GM21515 (cell line): ENCODE results near the gene ZNF747.

Experiments used
- ATAC-seq: cut with Tn5 transposase; IDR thresholded peaks from one replicate; pipeline ENCODE4 v1.9.1; 2021; ENCODE audit not compliant: unreplicated experiment

The ZNF747 gene

GRCh38 chr16:30534368-30535105 lies at the start of gene ZNF747:
Gene ZNF747 (minus strand): TSS chr16:30534858. CDS start chr16:30534679, 179 bp downstream.
- ATAC-seq: peak; percentile 55

- ATAC-seq: no peak
Observed at GRCh38 chr16:30582611-30583340, 48.1 kb upstream of the ZNF747 start.

DNA sequence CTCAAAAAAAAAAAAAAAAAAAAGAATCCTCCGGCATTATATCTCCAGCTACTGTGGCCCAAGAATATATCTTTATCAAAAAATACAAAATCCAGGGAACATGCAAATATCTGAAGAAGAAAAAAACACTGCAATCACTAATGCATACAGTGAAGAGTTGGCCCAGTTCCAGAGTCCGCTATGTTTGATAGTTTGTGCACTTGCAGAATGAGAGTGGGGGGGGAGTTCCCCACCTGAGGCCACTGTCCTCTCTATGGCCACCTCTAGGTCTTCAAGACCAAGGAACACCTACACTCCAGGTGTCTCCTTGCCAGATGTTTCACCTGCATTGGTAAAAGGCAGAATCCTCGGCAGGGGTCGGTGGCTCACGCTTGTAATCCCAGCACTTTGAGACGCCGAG lies 46.8 kb upstream of the ZNF747 start:
- ATAC-seq: no peak

- no peak for ATAC-seq
Observed at GRCh38 chr16:30574678-30575077, 40.0 kb upstream of the ZNF747 start.

DNA sequence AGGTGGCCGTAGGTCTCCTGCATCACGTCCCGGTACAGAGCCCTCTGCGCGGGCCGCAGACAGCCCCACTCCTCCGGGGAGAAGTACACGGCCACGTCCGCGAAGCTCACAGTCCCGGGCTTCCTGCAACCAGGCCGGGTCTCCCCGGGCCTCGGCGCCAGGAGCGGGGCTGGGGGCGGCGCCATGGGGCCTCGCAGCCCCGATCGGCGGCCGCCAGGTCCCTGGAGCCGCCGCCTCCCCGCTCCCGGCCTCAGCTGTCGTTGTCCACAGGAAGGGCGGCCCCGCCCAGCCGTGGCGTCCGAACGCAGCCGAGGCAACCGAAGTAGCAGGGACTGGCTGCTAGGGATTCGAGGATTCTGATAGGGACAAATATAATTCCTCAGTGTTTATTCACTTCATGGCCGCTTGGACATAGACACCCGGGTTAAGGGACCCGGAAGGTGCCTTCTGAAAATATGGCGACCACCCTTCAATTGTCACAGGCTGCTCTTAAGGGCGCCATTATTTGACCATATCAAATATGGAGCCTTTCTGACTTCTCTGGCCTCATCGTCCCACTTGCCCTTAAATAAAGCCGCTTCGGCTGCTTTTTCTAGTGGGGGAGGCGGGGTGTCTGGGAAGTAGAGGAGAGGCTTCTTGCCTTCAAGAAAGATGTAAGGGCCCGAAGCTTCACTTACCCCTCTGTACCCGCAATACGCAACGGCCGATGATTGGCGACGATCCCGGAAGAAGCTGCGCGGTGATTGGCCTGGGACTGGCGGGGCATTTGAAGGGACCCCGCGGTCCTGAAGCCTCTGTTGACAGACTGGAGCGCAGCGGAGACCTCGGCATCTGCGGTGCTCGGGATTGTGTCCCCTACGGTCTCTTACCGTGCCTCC lies 37.0 kb upstream of the ZNF747 start, which contains the start of gene ZNF688:
Gene ZNF688, minus strand, starts transcription at position 270 of the 878 bp plus-strand sequence. Its CDS starts 85 bp downstream, at position 185.
- peak; percentile 62 for ATAC-seq

- ATAC-seq: no peak
Observed at GRCh38 chr16:30570636-30571444, 36.2 kb upstream of the ZNF747 start.

- ATAC-seq: no peak
Observed at GRCh38 chr16:30569746-30570635, 35.3 kb upstream of the ZNF747 start.

DNA sequence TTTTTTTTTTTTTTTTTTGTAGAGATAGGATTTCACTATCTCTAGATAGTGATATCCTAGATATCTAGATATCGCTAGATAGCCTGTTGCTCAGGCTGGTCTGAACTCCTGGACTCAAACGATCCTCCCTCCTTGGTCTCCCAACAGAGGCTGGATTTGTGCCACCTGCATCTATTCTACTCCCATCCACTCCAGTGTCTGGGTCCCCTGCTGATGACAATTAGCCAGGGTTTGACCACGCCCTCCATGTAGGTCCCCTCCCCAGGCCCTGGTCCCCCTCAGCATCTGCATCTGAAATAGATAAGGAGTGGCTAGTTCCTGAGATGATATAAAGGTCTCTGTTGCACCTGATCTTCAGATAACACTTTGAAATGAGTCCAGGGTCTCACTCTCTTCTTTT lies 34.6 kb upstream of the ZNF747 start:
- no peak for ATAC-seq

DNA sequence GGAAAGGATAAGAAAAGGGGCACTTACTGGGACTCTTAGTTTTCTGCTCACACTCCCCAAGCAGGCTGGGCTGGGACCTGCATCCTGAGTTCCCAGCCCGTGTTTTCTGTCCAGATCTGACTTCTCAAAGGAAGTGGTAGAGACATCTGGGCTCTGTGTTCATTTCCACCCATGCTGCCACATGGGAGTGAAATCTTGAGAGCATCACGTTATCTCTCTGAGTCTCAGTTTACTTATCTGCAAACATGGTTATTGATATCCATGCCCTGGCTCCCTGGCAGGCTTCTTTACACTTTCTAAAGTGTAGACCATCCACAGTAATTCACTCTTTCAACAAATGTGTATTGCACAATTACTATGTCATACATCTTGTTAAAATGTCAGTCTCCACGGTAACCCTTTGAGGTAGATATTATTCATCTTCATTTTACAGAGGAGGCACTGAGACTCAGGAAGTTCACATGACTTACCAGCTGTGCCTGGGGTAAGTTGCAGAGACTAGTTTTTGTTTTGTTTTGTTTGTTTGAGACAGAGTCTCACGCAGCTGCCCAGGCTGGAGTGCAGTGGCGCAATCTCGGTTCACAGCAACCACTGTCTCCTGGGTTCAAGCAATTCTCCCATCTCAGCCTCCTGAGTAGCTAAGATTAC lies 33.5 kb upstream of the ZNF747 start:
- ATAC-seq: no peak

DNA sequence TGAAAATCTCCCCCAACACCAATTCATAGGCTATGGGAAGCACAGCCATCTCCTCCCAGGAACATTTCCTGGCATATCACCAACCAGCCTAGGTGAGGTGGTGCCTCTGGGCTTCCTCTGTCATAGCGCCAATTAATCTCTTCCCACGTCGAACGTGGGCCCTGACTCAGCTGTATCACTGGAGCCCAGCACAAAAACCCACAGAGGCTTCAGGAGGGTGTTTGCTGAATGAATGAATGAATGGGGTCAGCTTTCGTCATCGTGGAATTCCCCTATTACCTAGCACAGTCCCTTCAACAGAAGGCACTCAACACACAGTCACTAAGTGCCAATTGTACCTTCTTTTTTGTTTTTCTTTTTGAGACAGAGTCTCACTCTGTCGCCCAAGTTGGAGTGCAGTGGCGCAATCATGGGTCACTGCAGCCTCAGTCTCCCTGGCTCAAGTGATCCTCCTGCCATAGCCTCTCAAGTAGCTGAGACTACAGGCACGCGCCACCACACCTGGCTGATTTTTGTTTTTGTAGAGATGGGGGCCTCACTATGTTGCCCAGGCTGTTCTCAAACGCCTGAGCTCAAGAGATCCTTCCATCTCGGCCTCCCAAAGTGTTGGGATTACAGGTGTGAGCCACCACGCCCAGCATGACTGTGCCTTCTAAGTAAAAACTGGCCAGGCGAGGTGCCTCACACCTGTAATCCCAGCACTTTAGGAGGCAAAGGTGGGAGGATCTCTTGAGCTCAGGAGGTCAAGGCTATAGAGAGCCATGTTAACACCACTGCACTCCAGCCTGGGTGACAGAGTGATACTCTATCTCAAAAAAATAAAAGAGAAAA lies 32.7 kb upstream of the ZNF747 start:
- no peak for ATAC-seq

DNA sequence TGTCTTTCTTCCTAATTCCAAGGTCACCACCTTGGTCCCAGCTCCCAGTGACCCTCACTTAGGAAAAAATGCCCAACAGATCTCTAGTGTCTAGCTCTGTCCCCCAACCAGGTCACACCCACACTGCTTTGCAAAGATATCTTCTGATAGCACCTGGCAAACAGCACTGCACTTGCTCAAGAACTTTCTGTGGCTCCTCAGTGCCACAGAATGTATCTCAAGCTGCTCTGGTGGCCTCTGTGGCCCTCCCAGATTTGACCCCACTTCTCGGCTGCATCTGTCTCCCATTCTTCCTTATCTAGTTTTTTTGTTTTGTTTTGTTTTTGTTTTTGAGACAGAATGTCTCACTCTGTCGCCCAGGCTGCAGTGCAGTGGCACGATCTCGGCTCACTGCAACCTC lies 31.9 kb upstream of the ZNF747 start:
- ATAC-seq: no peak

GRCh38 chr16:30565984-30566383 lies 31.3 kb upstream of the ZNF747 start:
- ATAC-seq: no peak

GRCh38 chr16:30565526-30565925 lies 30.9 kb upstream of the ZNF747 start:
- ATAC-seq: no peak

- no peak for ATAC-seq
Observed at GRCh38 chr16:30562021-30562420, 27.4 kb upstream of the ZNF747 start.

- no peak for ATAC-seq
Observed at GRCh38 chr16:30561089-30561816, 26.6 kb upstream of the ZNF747 start.

DNA sequence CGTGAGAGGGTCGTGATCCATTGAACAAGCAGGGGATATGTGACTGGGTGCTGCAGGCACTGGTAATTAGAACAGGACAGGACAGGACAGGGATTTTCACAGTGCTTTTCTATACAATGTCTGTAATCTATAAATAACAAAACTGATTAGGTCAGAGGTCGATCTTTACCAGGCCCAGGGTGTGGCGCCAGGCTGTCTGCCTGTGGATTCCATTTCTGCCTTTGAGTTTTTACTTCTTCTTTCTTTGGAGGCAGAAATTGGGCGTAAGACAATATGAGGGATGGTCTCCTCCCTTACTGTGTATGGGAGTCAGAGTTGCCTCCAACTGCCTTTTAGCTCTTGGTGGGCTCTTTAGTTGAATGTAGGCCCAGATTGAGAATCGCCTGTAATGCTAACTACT lies 25.0 kb upstream of the ZNF747 start:
- no peak for ATAC-seq

GRCh38 chr16:30558789-30559377 lies 24.2 kb upstream of the ZNF747 start:
- no peak for ATAC-seq
